Measurements from ENCODE around the gene RNPEP.

DNA sequence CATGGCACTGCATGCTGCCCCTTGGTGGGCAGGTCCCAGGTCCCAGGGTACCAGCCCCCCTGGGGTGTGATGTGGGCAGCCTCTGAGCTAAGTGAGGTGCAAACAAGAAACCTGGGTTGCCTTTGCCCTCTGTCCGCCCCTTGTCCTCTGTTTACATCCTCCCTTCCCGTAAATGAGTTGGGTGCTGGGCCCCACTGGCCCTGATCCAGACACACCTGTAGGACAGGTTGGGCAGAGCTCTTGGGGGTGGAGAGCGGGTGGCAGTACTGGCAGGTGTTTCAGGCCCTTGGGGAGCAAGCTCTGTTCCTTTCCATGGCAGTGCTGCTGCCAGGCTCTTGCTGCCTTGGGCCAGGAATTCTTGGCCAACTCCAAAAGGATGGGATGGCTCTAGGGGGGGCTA, 63.8 kb downstream of the RNPEP start:
- no peak for TF ChIP-seq EZH2phosphoT487 (IDR thresholded peaks at IDR 0.05; ENCODE audit: borderline replicate concordance)
- TF ChIP-seq, protein P1, sequence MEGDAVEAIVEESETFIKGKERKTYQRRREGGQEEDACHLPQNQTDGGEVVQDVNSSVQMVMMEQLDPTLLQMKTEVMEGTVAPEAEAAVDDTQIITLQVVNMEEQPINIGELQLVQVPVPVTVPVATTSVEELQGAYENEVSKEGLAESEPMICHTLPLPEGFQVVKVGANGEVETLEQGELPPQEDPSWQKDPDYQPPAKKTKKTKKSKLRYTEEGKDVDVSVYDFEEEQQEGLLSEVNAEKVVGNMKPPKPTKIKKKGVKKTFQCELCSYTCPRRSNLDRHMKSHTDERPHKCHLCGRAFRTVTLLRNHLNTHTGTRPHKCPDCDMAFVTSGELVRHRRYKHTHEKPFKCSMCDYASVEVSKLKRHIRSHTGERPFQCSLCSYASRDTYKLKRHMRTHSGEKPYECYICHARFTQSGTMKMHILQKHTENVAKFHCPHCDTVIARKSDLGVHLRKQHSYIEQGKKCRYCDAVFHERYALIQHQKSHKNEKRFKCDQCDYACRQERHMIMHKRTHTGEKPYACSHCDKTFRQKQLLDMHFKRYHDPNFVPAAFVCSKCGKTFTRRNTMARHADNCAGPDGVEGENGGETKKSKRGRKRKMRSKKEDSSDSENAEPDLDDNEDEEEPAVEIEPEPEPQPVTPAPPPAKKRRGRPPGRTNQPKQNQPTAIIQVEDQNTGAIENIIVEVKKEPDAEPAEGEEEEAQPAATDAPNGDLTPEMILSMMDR (conservative IDR thresholded peaks at IDR 0.05; ENCODE audit: low read length), result no peak
